Panc1 (cell line): ENCODE data around the gene EP400. TPM values are rescaled to one million over a fixed set of nuclear protein-coding genes. Genes with fewer than 3 reads are reported as not detected.

Experiments
- ATAC-seq: fragments of 200-7000 bp; cut with Tn5 transposase; 2 replicates; pipeline ENCODE4 v1.9.1; 2020; ENCODE audit warnings: mild to moderate bottlenecking, moderate library complexity
- BruUV-seq: library from RNA; stranded (reverse); fragments of 400-500 nt; replicated peaks from 2 replicates; lab custom pipeline; 2021; lab: Mats Ljungman, UMichigan
- CTCF ChIA-PET: fragments of 300-600 bp; sonication (Branson Sonifier 250); formaldehyde crosslinking; loops from one replicate; lab custom pipeline; 2022; ENCODE audit warnings: antibody characterized with exemption; lab: Charles Lee
- POLR2A ChIA-PET: fragments of 300-600 bp; sonication (Branson Sonifier 250); formaldehyde crosslinking; loops from one replicate; lab custom pipeline; 2022; ENCODE audit warnings: antibody characterized with exemption; lab: Charles Lee
- DNase-seq: peaks from one replicate; pipeline ENCODE4 v3.0.0-alpha.2; 2010; ENCODE audit warnings: low read depth, low spot score
- H3K27ac ChIP-seq: 2 replicates; pipeline ENCODE4 v1.5.1; 2011; ENCODE audit warnings: mild to moderate bottlenecking, low read length, inconsistent platforms
- H3K27me3 ChIP-seq: fragments of 200-500 bp; sonication (Bioruptor generic); 2 replicates; pipeline ENCODE4 v1.6.0; 2014; ENCODE audit warnings: low read length, inconsistent platforms; ENCODE audit not compliant: control insufficient read depth, insufficient read depth
- H3K36me3 ChIP-seq: fragments of 200-500 bp; sonication (Bioruptor generic); 2 replicates; pipeline ENCODE4 v1.5.1; 2014; ENCODE audit warnings: inconsistent platforms, mild to moderate bottlenecking, low read length, moderate library complexity; ENCODE audit not compliant: control insufficient read depth, insufficient read depth
- H3K4me1 ChIP-seq: 2 replicates; pipeline ENCODE4 v1.5.1; 2011; ENCODE audit warnings: inconsistent platforms, mild to moderate bottlenecking, low read length, moderate library complexity; ENCODE audit not compliant: control insufficient read depth, insufficient read depth
- H3K4me3 ChIP-seq, 2 experiments: 2 replicates each; pipeline ENCODE4 v1.5.1; 2011 to 2012; ENCODE audit warnings: low read depth in 2 of 2, low read length in 2 of 2, mild to moderate bottlenecking in 2 of 2, inconsistent platforms in 1 of 2, moderate library complexity in 1 of 2
- H3K9me3 ChIP-seq: fragments of 200-500 bp; sonication (Bioruptor generic); 2 replicates; pipeline ENCODE4 v1.5.1; 2014; ENCODE audit warnings: low read depth, mild to moderate bottlenecking, inconsistent platforms, low read length, moderate library complexity; ENCODE audit not compliant: control insufficient read depth, insufficient read depth
- POLR2AphosphoS5 ChIP-seq: IDR thresholded peaks from 2 replicates; pipeline ENCODE4 v1.6.1; 2012; ENCODE audit warnings: mild to moderate bottlenecking, low read depth, low read length, moderate library complexity
- SIN3A ChIP-seq: IDR thresholded peaks from 2 replicates; pipeline ENCODE4 v1.6.1; 2012; ENCODE audit warnings: low read depth, mild to moderate bottlenecking, low read length, moderate library complexity, borderline replicate concordance; ENCODE audit not compliant: insufficient read depth
- TCF7L2 ChIP-seq: IDR thresholded peaks from 2 replicates; pipeline ENCODE4 v1.6.1; 2011; ENCODE audit warnings: mild to moderate bottlenecking, low read depth, low read length, inconsistent platforms
- in situ Hi-C: cut with HindIII; loops from 2 replicates; pipeline ENCODE4 v1.10.0; 2016; ENCODE audit warnings: low sequenced_read_pairs, low pct_unique_long_range_greater_than_20kb
- intact Hi-C: fragments of 100-400 bp; cut with micrococcal nuclease; formaldehyde crosslinking; loops from one replicate; pipeline ENCODE4 v1.10.0; 2022; ENCODE audit not compliant: unreplicated experiment
- total RNA-seq: library from RNA; stranded (reverse); gene quantifications from one replicate; pipeline ENCODE4 v1.2.1, GENCODE V29; 2021; ENCODE audit not compliant: unreplicated experiment
- TF ChIP-seq, protein P1 (sequence below): fragments of 450-650 bp; IDR thresholded peaks from 2 replicates; pipeline ENCODE4 v1.5.1; 2017; ENCODE audit warnings: mild to moderate bottlenecking
- TF ChIP-seq, protein P2 (sequence below), 2 experiments: IDR thresholded peaks; 2 replicates each; pipeline ENCODE4 v1.6.1; 2011 to 2012; ENCODE audit warnings: low read depth in 2 of 2, control low read depth in 1 of 2, low read length in 1 of 2, mild to moderate bottlenecking in 1 of 2, moderate library complexity in 1 of 2; ENCODE audit not compliant: insufficient read depth in 1 of 2

The EP400 gene
- total RNA-seq, 1 experiment from 2014 or later: 59.4 TPM

DNA sequence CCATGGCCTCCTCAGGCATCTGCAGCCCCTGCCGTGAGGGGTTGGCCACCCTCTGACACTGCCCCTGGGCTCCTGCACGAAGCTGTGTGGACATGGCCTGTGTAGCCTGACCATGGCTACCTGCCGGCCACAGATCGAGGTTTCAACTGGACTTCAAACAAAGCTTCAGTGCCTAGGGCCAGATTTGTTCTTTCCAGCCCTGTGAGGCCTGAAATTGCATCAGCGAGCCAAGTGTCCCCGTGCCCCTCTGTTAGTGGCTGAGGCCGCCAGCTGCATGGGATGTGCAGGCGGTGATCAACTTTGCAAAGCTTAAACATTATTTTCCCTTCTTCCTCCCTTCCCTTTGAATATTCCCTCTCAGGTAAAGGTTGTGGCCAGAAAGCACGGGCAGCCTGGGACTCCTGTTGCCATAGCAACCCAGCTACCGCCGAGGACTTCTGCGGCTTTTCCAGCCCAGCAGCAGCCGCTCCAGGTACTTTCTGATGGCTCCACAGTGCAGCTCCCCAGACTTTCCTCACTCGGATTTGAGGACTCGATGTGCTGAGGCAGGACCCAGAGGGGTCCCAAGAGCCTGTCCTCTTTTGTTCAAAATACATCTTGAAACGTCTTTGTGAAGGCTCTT lies 158.6 kb downstream of the EP400 start:
- Histone ChIP-seq H3K4me1 (no peaks in the 10 kb centered on the region), H3K4me3 (no peak overlapping the region), H3K27ac (no peak overlapping the region), H3K36me3 (peaks cover 8% of the 10 kb centered on the region), H3K27me3 (no peaks in the 10 kb centered on the region), H3K9me3 (no peaks in the 10 kb centered on the region)
- intact Hi-C loops: no loop called here
- POLR2A ChIA-PET: no interaction called here
- ATAC-seq (no peak), DNase-seq (no peak)
- no TSS peak for BruUV-seq
- CTCF ChIA-PET: no interaction called here
- no peak for TF ChIP-seq SIN3A
- TF ChIP-seq, protein P1, sequence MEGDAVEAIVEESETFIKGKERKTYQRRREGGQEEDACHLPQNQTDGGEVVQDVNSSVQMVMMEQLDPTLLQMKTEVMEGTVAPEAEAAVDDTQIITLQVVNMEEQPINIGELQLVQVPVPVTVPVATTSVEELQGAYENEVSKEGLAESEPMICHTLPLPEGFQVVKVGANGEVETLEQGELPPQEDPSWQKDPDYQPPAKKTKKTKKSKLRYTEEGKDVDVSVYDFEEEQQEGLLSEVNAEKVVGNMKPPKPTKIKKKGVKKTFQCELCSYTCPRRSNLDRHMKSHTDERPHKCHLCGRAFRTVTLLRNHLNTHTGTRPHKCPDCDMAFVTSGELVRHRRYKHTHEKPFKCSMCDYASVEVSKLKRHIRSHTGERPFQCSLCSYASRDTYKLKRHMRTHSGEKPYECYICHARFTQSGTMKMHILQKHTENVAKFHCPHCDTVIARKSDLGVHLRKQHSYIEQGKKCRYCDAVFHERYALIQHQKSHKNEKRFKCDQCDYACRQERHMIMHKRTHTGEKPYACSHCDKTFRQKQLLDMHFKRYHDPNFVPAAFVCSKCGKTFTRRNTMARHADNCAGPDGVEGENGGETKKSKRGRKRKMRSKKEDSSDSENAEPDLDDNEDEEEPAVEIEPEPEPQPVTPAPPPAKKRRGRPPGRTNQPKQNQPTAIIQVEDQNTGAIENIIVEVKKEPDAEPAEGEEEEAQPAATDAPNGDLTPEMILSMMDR: no peak
- no peak for TF ChIP-seq TCF7L2
- no peak for TF ChIP-seq POLR2AphosphoS5
- TF ChIP-seq, protein P2, sequence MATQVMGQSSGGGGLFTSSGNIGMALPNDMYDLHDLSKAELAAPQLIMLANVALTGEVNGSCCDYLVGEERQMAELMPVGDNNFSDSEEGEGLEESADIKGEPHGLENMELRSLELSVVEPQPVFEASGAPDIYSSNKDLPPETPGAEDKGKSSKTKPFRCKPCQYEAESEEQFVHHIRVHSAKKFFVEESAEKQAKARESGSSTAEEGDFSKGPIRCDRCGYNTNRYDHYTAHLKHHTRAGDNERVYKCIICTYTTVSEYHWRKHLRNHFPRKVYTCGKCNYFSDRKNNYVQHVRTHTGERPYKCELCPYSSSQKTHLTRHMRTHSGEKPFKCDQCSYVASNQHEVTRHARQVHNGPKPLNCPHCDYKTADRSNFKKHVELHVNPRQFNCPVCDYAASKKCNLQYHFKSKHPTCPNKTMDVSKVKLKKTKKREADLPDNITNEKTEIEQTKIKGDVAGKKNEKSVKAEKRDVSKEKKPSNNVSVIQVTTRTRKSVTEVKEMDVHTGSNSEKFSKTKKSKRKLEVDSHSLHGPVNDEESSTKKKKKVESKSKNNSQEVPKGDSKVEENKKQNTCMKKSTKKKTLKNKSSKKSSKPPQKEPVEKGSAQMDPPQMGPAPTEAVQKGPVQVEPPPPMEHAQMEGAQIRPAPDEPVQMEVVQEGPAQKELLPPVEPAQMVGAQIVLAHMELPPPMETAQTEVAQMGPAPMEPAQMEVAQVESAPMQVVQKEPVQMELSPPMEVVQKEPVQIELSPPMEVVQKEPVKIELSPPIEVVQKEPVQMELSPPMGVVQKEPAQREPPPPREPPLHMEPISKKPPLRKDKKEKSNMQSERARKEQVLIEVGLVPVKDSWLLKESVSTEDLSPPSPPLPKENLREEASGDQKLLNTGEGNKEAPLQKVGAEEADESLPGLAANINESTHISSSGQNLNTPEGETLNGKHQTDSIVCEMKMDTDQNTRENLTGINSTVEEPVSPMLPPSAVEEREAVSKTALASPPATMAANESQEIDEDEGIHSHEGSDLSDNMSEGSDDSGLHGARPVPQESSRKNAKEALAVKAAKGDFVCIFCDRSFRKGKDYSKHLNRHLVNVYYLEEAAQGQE (IDR thresholded peaks at IDR 0.05; ENCODE audit: insufficient read depth in 1 of 2, low read depth in 2 of 2, low read length in 1 of 2): no peak
- in situ Hi-C loops: no loop called here

DNA sequence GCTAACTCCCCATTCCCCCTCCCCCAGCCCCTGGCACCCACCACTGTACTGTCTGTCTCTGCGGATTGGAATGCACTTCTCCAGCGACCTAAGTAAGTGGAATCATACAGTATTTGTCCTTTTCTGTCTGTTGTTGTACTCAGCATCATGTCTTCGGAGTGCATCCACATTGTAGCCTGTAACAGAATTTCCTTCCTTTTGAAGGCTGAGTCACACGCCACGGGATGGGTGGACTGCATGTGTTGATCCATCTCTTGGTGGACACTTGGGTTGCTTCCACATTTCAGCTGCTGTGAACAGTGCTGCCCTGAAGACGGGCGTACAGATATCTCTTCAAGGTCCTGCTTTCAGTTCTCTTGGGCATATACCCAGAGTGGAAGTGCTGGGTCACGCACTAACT lies 160.0 kb downstream of the EP400 start:
- TF ChIP-seq POLR2AphosphoS5 (no peak), SIN3A (no peak)
- TF ChIP-seq, protein P2 (IDR thresholded peaks at IDR 0.05; ENCODE audit: insufficient read depth in 1 of 2, low read depth in 2 of 2, low read length in 1 of 2): no peak
- POLR2A ChIA-PET: no interaction called here
- in situ Hi-C loops: no loop called here
- Histone ChIP-seq H3K27me3 (no peaks in the 10 kb centered on the region), H3K4me3 (no peak overlapping the region), H3K27ac (no peak overlapping the region), H3K9me3 (no peaks in the 10 kb centered on the region), H3K4me1 (no peaks in the 10 kb centered on the region), H3K36me3 (peaks cover 11% of the 10 kb centered on the region)
- no peak for DNase-seq
- BruUV-seq: no TSS peak
- CTCF ChIA-PET: no interaction called here
- ATAC-seq: no peak
- intact Hi-C loops: no loop called here
